ENCODE measurements around the gene TNP2. TPM values are rescaled to one million over a fixed set of nuclear protein-coding genes. Genes with fewer than 3 reads are reported as not detected.

Gene TNP2
- total and polyA plus RNA-seq, 9 of the 15 experiments (the other 6 are each of a cell fraction or from before 2014, with no cell fraction given), result not detected

DNA sequence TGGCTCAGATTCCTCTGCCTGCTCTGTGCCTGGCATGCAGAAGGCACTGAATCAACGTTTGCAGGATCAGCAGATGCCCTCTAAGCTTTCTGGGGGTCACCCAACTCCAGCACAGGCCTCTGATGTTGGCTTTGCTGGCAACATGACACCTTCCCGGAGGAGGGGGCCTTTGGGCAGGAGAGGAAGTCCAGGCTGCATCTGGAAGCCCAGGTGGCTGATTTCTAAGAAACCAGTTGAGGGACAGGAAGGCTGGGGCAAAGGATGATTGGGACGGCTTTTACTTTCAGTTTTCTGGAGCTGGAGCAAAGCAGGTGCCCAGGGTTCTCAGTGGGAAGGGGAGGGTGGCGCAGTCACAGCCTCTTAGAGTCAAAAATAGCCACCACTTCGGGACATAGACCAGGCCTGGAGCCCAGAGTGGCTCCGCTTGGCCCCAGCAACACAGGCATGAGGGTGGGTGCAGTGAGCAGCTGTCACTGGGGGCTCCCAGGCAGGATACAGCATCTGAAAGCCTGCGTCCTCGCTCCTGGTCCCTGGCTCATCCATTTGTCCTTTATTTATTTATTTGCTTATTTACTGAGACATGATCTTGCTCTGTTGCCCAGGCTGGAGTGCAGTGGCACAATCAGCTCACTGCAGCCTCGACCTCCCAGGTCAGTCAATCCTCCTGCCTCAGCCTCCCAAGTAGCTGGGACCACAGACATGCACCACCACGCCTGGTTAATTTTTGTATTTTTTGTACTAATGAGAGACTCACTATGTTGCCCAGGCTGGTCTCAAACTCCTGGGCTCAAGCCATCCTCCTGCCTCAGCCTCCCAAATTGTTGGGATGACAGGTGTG, 28.3 kb downstream of the TNP2 start:
- no peaks in the 10 kb centered on the region for H3K36me3 ChIP-seq (ENCODE audit: control insufficient read depth, insufficient read depth, low read length)
- ATAC-seq (no peak), FAIRE-seq (no peak), DNase-seq (ENCODE audit: extremely low read depth in 1 of 4, low spot score in 3 of 4) (peak in 1 of 4 experiments; percentile 59)
- in situ Hi-C loops (cut with MboI), result no loop called here
- intact Hi-C loops (cut with micrococcal nuclease), result no loop called here
- H3K9me1 ChIP-seq (ENCODE audit: control insufficient read depth, insufficient read depth, low read length), result no peaks in the 10 kb centered on the region
- peak overlapping the region; percentile 35 for H3K4me2 ChIP-seq (ENCODE audit: insufficient read depth, low read length)
- no peaks in the 10 kb centered on the region; the same call in 1 of the 2 replicates for H4K20me1 ChIP-seq (replicated peaks; ENCODE audit: control insufficient read depth, insufficient read depth, low read length)
- H3K4me1 ChIP-seq (replicated peaks in 1 of 2; ENCODE audit: control insufficient read depth in 2 of 2, insufficient read depth in 2 of 2, low read length in 2 of 2), result peaks cover 33 to 34% of the 10 kb centered on the region in 2 experiments
- peak overlapping the region; percentile 17 to 89; a peak in 3 of 4 replicates for H3K9ac ChIP-seq (ENCODE audit: insufficient read depth in 1 of 2, low read depth in 2 of 2, low read length in 2 of 2)
- ChIA-PET POLR2A (interaction anchor here (0.8 to 1.5 kb wide), 2 partner anchors 11 to 14 kb away, joined by 4 to 16 read pairs; partner anchors contain the start of gene SOCS1), CTCF (ENCODE audit: low intra/inter-chr PET ratio) (no interaction called here)
- H3K9me3 ChIP-seq (replicated peaks; ENCODE audit: control insufficient read depth, insufficient read depth, low read depth, low read length), result no peaks in the 10 kb centered on the region
- H3K79me2 ChIP-seq (ENCODE audit: control insufficient read depth, insufficient read depth, low read length), result peaks cover 14% of the 10 kb centered on the region; the same call in 2 of the 3 replicates
- H2AFZ ChIP-seq (ENCODE audit: low read depth, low read length), result 0 out of 2 replicates have a peak overlapping the region, but pooled peaks have one; percentile 46
- 0 out of 3 replicates have a peak overlapping the region, but pooled peaks have one; percentile 2 for H3K27ac ChIP-seq (ENCODE audit: extremely low read depth, low read depth, low read length)
- WGBS (ENCODE audit: insufficient coverage, low coverage, missing lambda C conversion rate), result 49% methylated on average over 10 of the region's 10 CpGs
- H3K4me3 ChIP-seq, result no peak overlapping the region
- no TSS peak for BruUV-seq (replicated peaks)
- H3K27me3 ChIP-seq (ENCODE audit: control insufficient read depth in 2 of 2, insufficient read depth in 2 of 2, low read length in 2 of 2), result no peaks in the 10 kb centered on the region
- no peak for TF ChIP-seq OTX1 (CRISPR knock-in tag; IDR thresholded peaks at IDR 0.05)
- TF ChIP-seq ZSCAN29 (IDR thresholded peaks at IDR 0.05), result no peak
- no peak for TF ChIP-seq ZKSCAN3 (CRISPR knock-in tag; IDR thresholded peaks at IDR 0.05)
- no peak for TF ChIP-seq ZNF12 (CRISPR knock-in tag; IDR thresholded peaks at IDR 0.05)
- no peak for TF ChIP-seq RAD21 (CRISPR knock-in tag; conservative IDR thresholded peaks at IDR 0.05 in 1 of 2, IDR thresholded peaks at IDR 0.05 in 1 of 2)
- no peak for TF ChIP-seq PHB2 (IDR thresholded peaks at IDR 0.05; ENCODE audit: low read depth)
- TF ChIP-seq DMBX1 (CRISPR knock-in tag; IDR thresholded peaks at IDR 0.05; ENCODE audit: borderline replicate concordance), result no peak
- TF ChIP-seq PHB (CRISPR knock-in tag; IDR thresholded peaks at IDR 0.05), result no peak
- no peak for TF ChIP-seq ERF (CRISPR knock-in tag; IDR thresholded peaks at IDR 0.05)
- TF ChIP-seq NR3C1 (CRISPR knock-in tag; IDR thresholded peaks at IDR 0.05), result no peak
- TF ChIP-seq HDAC8 (tag; IDR thresholded peaks at IDR 0.05), result no peak
- no peak for TF ChIP-seq ATF4 (CRISPR knock-in tag; IDR thresholded peaks at IDR 0.05)
- TF ChIP-seq AFF1 (IDR thresholded peaks at IDR 0.05; ENCODE audit: low read depth in 1 of 2, partially characterized antibody in 2 of 2), result no peak
- no peak for TF ChIP-seq DPF2 (IDR thresholded peaks at IDR 0.05)
- TF ChIP-seq ARHGAP35 (IDR thresholded peaks at IDR 0.05; ENCODE audit: partially characterized antibody), result no peak
- no peak for TF ChIP-seq ZNF717 (CRISPR knock-in tag; IDR thresholded peaks at IDR 0.05)
- no peak for TF ChIP-seq PTRF (tag; IDR thresholded peaks at IDR 0.05)
- 0 out of 2 replicates have a peak, but pooled peaks have one; percentile 40 for TF ChIP-seq SMAD4 (CRISPR knock-in tag; conservative IDR thresholded peaks at IDR 0.05)
- no peak for TF ChIP-seq POLR2H (tag; IDR thresholded peaks at IDR 0.05; ENCODE audit: low read depth)

All from K562 (cell line).